ENCODE data around the gene LGALS9C.
A peak's percentile ranks its signal among the peaks of the same experiment; 100 is the strongest.
"Not testable (repeated sequence)": the region's sequence is repeated elsewhere in the genome, so short reads cannot be mapped to it uniquely, and the experiment has no call there.

Gene LGALS9C

GRCh38 chr17:18476508-18477308, at the start of gene LGALS9C:
Gene LGALS9C (plus strand): TSS chr17:18476789. CDS start chr17:18476855, 66 bp downstream.
- DNase-seq (ENCODE audit: low read depth in 1 of 2, low spot score in 1 of 2) = not testable (repeated sequence)

GRCh38 chr17:18432206-18432605, 44.4 kb upstream of the LGALS9C start:
- not testable (repeated sequence) for DNase-seq (ENCODE audit: low read depth in 1 of 2, low spot score in 1 of 2)

DNA sequence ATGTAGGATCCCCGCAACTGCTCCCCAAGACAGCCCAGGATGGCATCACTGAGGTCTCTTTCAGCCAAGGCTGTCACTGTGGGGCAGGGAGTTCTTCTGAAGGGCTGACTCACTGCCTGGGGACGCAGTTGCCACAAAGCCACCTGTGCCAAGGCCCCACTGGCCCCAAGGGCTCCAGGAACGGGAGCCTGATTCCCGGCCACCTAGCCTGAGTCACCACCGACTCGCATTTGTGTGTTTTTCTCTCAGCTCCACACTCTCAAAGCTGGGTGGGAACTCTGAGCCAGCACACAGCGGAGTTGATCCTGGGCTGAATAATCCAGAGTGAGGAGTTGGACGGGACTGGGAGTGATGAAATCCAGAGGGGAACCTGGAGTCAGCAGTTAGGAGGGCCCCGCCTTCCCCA, 37.1 kb upstream of the LGALS9C start:
- not testable (repeated sequence) for DNase-seq (ENCODE audit: low read depth in 1 of 2, low spot score in 1 of 2)

DNA sequence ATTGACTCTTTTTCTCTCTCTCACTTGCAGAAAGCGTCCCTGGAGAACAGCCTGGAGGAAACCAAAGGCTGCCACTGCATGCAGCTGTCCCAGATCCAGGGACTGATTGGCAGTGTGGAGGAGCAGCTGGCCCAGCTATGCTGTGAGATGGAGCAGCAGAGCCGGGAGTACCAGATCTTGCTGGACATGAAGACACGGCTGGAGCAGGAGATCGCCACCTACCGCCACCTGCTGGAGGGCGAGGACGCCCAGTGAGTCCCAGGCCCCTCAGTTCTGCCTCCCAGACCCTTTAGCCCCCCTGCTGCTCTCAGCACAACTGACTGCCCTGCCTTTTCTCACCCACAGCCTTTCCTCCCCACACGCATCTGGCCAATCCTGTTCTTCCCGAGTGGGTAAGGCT, 34.5 kb upstream of the LGALS9C start:
- DNase-seq (ENCODE audit: low read depth in 1 of 2, low spot score in 1 of 2) = peak in 1 of 2 donors; percentile 8

DNA sequence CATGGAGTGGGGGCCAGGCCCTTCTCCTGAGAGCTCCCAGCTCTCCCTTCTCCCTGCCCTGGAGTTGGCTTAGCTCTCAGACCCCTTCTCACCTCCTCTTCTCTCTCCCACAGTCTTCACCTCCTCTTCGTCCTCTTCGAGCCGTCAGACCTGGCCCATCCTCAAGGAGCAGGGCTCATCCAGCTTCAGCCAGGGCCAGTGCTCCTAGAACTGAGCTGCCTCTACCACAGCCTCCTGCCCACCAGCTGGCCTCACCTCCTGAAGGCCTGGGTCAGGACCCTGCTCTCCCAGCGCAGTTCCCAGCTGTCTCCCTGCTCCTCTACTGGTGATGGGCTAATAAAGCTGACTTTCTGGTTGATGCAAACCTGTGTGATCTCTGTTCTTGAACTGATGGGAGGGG, 34.1 kb upstream of the LGALS9C start:
- not testable (repeated sequence) for DNase-seq (ENCODE audit: low read depth in 1 of 2, low spot score in 1 of 2)

DNA sequence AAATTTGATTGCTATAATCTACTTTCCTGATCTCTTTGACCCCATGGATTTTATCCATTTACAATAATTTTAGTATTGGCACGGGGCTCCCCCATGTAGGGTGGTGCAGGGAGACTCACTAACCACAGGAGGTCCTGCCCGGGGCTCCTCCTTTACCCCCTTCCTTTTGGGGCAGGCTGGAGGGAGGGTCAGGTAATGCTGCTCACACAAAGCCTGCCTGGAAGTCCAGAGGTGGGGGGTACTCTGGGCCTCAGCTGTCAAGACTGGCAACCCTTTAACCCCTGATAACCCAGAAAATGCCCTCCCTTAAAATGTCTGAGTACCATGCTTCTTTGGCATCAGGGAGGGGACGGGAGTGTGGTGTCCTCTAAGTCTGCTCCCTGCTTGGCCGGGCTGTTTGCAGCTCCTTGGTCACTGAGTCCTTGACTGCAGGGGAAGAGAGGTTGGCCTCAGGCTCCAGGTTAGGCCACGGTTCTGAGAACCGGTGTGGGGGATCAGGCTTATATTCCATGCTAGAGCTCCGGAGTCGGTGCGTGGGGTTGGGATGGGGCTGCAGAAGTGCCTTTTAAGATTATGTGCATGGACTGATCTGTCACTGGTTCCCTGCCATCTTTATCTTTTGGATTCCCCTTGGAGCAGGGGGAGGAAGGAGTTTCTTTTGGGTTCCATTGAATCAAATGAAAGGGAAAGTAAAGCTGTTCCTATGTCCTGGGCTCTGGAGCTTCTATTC, 28.9 kb upstream of the LGALS9C start:
- DNase-seq (ENCODE audit: low read depth in 1 of 2, low spot score in 1 of 2) = not testable (repeated sequence)

DNA sequence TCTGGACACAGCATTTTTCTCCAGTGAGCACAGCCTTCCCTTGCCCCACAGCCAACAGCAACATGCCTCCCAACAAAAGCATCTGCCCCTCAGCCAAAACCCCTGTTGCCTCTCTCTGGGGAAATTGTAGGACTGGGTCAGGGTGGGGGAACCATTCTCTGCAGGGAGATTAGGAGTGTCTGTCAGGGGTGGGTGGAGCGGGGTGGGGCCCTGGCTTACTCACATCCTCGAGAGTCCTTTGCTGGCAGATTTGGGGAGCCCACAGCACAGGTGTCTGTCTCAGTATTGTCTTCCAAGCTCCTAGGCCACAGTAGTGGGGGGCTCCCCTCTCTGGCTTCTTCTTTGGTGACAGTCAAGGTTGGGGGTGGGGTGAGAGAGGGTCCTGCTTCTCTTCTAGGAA, 28.3 kb upstream of the LGALS9C start:
- DNase-seq (ENCODE audit: low read depth in 1 of 2, low spot score in 1 of 2) = not testable (repeated sequence)

- DNase-seq (ENCODE audit: low read depth in 1 of 2, low spot score in 1 of 2) = not testable (repeated sequence)
Measured at GRCh38 chr17:18449833-18450232, 26.8 kb upstream of the LGALS9C start.

GRCh38 chr17:18450998-18451397, 25.6 kb upstream of the LGALS9C start:
- DNase-seq (ENCODE audit: low read depth in 1 of 2, low spot score in 1 of 2) = not testable (repeated sequence)

DNA sequence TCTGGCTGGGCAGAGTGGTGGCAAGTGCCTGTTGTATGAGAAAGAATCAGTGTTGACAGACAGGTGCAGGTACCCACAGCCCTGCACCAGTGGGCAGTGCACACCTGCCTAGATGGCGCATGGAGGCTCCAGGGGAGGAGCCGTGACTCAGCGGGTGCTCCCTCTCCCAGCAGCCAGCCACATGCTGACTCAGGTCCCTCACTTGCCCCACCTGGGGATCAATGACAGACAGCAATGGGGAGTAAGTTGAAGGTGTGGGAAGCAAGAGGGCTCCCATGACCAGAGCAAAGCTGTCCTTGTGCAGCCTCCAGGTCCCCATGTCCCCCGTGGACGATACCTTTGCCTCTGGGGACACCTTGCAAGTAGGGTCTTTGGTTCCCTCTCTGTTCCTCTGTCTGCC, 24.6 kb upstream of the LGALS9C start:
- not testable (repeated sequence) for DNase-seq (ENCODE audit: low read depth in 1 of 2, low spot score in 1 of 2)

DNA sequence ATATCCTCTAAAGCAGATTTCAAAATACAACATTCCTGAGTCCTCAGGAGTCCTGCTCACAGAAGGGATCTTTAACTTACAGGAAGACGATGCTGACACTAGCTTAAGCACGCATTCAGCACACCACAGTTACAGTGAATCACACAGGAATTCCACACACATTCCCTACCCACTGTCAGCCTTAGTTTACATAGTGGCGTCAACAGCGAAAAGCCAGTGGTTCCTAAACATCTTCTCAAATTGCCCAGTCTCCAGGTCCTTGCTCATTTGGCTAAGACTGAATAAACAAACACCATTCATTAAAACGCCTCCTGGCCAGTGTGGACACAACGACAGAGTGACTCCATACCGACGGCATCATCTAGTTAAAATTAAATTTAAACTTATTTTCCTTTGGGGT, 17.6 kb upstream of the LGALS9C start:
- not testable (repeated sequence) for DNase-seq (ENCODE audit: low read depth in 1 of 2, low spot score in 1 of 2)

DNA sequence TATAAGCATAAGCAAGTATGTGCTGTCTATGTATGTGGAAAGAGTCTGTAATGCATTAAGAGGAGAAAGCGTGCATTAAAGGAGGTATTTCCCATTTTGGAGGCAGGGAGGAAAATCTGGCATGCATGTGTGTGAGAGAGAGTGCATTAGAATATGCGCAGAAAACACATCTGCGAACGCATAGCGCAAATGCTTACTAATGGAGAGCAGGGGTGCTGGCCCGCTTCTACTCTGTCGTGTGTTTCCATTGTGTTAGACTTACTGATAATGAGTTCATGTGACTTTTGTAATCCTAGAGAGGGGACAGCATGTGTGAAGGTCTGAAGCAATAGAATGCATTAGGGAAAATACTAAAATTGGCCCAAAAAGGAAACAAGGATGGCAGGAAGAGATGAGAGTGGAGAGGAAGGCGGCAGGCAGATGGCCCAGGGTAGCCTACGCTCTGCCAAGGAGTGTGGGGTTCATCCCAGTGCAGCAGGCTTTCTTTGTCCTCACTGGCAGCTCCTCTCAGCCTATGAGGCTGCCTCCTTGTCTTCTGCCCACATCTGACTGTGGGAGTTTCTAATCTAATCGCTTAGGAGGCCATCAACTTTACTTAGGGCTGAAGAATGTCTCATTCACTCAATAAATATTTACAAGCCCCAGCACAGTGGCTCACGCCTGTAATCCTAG, 12.6 kb upstream of the LGALS9C start:
- DNase-seq (ENCODE audit: low read depth in 1 of 2, low spot score in 1 of 2) = not testable (repeated sequence)

GRCh38 chr17:18466250-18466983, 10.2 kb upstream of the LGALS9C start:
- not testable (repeated sequence) for DNase-seq (ENCODE audit: low read depth in 1 of 2, low spot score in 1 of 2)

DNA sequence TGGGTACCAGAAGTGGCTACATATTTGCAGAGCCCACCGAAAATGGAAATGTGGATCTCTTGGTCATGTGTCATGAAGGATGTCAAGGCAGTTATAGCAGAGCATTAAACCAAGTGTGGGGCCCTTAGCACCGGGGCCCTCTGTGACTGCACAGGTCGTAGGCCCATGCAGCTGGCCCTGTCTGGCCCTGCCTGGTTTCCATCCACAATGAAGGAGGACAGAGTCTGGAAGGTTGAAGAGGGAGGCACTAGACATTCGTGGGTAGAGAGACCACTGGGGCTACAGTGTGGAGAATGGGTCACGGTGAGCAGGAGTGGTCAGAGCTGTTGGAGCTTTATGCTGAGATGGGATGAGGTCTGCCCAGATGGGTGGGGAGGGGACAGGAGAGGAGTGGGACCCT, 9.6 kb upstream of the LGALS9C start:
- not testable (repeated sequence) for DNase-seq (ENCODE audit: low read depth in 1 of 2, low spot score in 1 of 2)

DNA sequence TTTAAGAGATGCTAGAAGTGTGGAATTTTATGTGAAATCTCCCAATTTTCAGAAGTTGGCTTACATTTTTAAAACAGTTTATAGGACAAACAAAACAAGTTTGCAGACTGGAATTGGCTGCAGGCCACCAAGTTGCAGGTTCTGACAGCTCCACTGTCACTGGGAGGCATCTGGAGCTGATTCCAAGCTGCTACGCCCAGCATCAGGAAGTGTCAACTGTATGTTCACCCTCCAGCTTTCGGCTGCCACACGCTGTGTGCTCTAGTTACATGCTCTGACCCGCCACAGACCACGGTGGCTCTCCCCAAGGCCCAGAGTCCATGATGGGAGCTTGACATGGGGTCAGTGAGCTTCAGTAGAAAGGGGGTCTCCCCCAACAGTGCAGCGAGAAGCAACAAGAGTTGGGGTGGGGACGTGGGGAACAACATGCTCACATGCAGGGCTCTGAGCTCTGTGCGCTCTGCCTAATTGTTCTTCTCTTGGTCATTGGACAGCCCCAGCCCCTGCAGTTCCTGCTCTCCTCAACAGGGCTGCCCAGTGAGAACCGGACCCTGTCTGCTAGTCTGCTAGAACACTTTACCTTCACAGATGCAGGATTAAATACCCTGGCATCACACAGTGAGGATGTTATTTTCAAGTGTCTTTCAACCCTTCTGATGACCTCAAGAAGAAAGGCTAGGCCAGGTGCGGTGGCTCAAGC, 8.0 kb upstream of the LGALS9C start:
- not testable (repeated sequence) for DNase-seq (ENCODE audit: low read depth in 1 of 2, low spot score in 1 of 2)

DNA sequence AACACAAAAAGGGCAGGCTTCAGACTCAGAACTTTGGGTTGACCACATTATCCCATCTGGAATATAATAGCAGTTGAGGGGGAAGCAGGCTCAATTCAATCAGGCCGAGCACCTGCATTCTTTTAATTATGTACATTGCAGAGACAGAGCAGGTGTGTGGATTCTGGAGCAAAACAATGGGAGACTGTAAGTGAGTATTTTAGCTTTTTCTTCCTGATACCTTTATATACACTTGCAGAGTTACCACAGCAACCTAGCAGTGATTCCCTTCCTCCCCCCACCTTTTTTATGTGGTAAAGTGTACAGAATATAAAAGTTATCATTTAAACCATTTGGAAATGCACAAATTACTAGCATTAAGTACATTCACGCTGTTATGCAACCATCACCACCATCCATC, 6.8 kb upstream of the LGALS9C start:
- DNase-seq (ENCODE audit: low read depth in 1 of 2, low spot score in 1 of 2) = not testable (repeated sequence)

GRCh38 chr17:18470345-18470930, 6.2 kb upstream of the LGALS9C start:
- DNase-seq (ENCODE audit: low read depth in 1 of 2, low spot score in 1 of 2) = not testable (repeated sequence)

GRCh38 chr17:18473967-18474366, 2.6 kb upstream of the LGALS9C start:
- DNase-seq (ENCODE audit: low read depth in 1 of 2, low spot score in 1 of 2) = not testable (repeated sequence)

GRCh38 chr17:18474754-18475153, 1.8 kb upstream of the LGALS9C start:
- not testable (repeated sequence) for DNase-seq (ENCODE audit: low read depth in 1 of 2, low spot score in 1 of 2)

GRCh38 chr17:18477367-18477766, 778 bp downstream of the LGALS9C start:
- DNase-seq (ENCODE audit: low read depth in 1 of 2, low spot score in 1 of 2) = not testable (repeated sequence)
